Neural progenitor cell (in vitro differentiated cells): ENCODE data around the gene MAP4K3.

Source experiments
- CTCF ChIP-seq: fragments of 200-600 bp; sonication (generic); IDR thresholded peaks from 2 replicates; pipeline ENCODE4 v1.5.1; 2017; ENCODE audit warnings: antibody characterized with exemption, mild to moderate bottlenecking
- EZH2 ChIP-seq: fragments of 200-600 bp; sonication (generic); IDR thresholded peaks from 2 replicates; pipeline ENCODE4 v1.6.1; 2017; ENCODE audit warnings: antibody characterized with exemption, mild to moderate bottlenecking, moderate library complexity
- EZH2phosphoT487 ChIP-seq: fragments of 200-600 bp; sonication (generic); IDR thresholded peaks from 2 replicates; pipeline ENCODE4 v1.6.1; 2017; ENCODE audit warnings: antibody characterized with exemption

GRCh38 chr2:39335930-39336329, 101.2 kb downstream of the MAP4K3 start:
- TF ChIP-seq CTCF: no peak
- TF ChIP-seq EZH2: no peak
- no peak for TF ChIP-seq EZH2phosphoT487
